Measurements from ENCODE around the gene CRYBA1.
"Not testable (repeated sequence)": the region's sequence is repeated elsewhere in the genome, so short reads cannot be mapped to it uniquely, and the experiment has no call there.

The CRYBA1 gene, protein sequence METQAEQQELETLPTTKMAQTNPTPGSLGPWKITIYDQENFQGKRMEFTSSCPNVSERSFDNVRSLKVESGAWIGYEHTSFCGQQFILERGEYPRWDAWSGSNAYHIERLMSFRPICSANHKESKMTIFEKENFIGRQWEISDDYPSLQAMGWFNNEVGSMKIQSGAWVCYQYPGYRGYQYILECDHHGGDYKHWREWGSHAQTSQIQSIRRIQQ

DNA sequence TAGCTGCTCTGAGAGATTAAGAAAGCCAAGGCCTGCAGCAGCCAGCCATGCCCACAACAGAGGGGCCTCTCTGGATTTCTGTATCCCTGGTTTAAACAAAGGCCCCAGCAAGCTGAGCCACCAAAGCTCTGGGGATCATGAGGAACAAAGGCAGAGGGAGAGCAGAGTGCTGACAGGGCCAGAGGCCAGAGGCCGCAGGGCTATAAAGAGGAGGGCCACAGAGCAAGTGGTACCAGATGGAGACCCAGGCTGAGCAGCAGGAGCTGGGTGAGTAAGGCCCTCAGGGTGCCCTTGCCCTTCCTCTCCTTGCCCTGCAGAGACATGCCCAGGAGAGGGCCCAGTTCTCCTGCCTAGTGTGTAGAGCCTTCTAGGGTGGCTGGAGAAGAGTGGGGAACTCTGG, at the start of gene CRYBA1:
Gene CRYBA1, plus strand, starts transcription at position 232 of the 400 bp plus-strand sequence. Its CDS starts 5 bp downstream, at position 237.
- no peak for DNase-seq (ENCODE audit: low read depth)

DNA sequence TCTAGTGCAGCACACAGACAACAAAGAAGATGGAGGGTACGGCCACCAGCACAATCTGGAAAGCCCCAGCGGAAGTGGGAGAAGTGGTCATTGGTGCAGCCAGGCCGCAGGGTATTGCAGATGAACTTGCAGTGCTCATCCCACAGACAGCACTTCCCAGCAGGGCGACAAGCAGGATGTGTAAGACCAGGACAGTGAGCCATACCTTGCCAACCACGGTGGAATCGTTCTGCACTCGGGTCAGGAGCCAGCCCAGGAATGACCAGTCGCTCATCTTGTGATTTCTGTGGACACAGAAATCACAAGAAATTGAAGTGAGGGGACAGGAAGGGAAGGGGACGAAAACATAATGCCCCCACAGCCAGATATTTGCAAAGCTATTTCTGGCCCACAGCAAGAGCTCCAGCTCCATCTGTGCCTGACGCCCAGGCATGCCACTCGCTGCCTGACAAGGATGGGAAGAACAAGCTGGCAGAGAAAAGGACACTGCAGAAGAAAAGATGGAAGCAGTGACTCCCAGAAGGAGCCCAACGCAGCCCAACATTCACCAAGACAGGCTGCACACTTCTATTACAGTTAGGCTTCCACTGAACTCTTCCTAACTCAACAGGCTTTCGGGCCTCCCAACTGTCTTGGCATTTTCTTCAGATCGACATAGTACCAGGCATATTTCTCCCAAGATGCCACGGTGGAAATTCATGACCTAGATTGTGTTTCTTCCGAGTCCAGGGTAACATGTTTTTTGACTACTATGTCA, 49.0 kb upstream of the CRYBA1 start:
- DNase-seq (ENCODE audit: low read depth), result no peak

DNA sequence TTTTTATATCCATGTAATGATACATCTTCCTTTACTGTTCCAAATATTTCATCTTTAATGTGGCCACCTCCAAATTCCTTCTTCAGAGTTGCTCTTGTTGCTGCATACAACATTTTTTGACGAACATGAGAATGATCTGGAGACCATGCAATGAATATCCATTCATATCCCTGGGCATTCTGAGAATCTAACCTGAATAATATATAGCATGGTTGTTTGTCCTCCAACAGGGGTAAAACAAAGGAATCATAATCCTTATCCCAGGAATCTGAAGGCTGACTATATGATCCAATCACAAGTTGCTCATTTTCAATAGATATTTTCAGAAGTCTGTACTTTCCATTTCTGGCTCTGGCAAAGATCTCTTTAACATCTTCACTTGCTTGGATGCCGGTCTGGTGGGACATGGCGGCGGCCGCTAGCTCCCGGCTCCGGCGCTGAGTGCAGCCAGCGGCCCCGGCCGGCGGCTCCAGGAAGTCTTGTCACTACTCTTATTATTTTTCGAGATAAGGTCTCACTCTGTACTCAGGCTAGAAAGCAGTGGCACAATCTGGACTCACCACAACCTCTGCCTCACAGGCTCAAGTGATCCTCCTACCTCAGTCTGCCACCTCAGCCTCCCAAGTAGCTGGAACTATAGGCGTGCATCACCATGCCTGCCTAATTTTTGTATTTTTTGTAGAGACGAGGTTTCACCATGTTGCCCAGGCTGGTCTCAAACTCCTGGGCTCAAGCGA, 42.4 kb upstream of the CRYBA1 start:
- DNase-seq (ENCODE audit: low read depth), result not testable (repeated sequence)

DNA sequence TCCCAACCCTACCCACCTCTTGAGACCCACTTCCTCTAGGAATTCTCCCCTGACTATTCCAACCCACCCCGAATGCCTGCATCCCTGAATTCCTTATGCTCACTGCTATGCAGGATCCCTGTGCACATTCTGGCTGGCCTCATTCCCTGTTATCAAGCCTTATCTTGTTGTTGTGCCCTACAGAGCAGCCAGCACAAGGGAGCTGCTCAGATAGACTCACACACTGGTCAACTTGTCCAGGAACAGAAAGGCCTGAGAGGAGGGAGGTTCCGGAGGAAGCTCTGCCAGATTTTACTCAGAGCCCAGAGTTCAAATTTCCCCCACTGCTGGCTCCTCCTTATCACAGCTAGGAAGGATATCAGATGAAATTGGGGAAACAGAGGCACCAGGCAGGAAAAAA, 41.6 kb upstream of the CRYBA1 start:
- DNase-seq (ENCODE audit: low read depth), result no peak

DNA sequence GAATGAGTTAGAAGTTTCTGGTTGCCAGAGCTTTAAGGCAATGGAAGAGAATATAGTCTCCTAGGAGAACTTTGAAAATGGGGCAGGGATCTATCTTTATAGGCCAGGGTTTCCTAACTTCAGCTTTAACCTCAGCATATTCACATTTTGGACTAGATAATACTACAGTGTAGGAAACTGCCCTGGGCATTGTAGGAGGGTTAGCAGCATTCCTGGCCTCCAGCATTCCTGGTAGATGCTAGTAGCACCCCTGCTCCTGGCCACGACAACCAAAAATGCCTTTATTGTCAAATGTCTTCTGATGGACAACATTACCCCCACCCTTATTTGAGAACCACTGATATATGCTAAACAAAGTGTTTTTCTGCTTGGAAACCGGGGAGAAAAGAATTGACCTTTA, 38.7 kb upstream of the CRYBA1 start:
- no peak for DNase-seq (ENCODE audit: low read depth)

DNA sequence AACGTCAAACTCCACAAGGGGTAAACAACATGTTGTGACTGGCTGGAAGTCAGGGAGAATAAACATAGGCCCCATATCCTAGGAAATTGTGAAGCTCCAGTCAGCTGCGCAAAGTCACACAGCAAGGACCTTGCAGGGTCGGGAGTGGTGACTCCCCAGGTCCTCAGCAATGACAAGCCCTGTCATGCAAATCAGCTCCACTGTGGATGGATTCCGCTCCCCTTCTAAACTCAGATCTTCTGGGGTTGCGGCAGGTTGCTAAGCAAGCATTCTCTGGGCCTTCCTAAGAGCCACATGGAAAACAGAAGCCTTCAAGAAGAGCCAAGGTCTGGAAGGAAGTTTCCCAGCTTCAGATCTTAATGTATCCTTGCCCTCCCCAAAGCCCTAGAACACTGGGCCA, 37.6 kb upstream of the CRYBA1 start:
- no peak for DNase-seq (ENCODE audit: low read depth)

DNA sequence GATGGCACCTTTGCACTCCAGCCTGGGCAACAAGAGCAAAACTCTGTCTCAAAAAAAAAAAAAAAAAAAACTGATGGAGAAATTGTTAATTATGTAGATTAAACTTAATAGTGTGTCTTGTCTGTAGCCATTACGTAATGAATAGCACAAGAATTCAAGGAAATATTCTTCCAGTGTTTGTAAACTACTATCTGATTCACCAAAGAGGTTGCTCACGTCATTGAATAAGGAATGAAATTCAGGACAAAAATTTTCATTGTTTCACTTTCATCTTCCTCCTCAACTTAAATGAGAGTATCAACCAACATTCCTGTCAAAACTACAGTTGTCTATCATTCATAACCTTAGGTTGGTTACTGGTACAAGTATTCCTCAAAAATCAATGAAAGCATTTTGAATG, 35.8 kb upstream of the CRYBA1 start:
- DNase-seq (ENCODE audit: low read depth), result no peak

DNA sequence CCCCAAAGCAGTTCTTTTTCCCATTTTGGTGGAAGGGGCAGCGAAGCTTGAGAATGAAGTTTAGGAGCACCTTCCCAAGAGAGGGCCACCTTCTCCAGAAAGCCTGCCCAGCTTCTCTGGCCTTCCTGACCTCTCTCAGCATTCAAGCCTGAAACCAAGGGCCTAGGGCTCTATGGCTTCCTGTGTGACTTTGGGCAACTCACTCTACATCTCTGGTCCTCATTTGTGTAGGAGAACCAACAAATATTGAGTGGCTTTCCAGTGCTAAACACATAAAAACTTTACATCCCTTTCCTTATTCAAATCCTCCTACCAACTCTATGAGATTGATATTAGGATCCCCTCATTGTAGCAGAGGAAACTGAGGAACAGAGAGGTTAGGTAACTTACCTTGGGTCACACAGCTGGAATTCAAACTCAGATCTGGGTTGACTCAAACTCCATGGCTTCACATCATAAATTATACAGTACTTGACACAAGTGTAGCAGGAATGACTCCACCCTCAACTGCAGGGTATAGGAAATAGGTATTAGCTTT, 34.5 kb upstream of the CRYBA1 start:
- no peak for DNase-seq (ENCODE audit: low read depth)

DNA sequence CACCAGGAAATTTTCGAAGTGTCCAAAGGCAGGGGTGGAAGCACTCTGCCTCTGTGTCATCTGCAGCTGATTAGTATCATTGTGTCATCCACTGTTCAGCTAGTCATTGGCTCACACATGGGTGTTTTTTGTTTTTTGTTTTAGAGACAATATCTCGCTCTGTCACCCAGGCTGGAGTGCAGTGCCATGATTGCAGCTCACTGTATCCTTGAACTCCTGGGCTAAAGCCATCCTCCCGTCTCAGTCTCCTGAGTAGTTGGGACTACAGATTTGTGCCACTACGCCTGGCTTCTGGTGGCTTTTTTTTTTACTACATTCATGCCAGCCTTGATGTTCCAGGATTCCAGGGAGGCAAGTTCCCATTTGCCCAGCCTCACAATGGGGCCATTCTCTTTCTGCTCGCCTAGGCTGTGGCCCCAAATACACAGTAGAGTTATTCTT, 34.0 kb upstream of the CRYBA1 start:
- DNase-seq (ENCODE audit: low read depth), result no peak

DNA sequence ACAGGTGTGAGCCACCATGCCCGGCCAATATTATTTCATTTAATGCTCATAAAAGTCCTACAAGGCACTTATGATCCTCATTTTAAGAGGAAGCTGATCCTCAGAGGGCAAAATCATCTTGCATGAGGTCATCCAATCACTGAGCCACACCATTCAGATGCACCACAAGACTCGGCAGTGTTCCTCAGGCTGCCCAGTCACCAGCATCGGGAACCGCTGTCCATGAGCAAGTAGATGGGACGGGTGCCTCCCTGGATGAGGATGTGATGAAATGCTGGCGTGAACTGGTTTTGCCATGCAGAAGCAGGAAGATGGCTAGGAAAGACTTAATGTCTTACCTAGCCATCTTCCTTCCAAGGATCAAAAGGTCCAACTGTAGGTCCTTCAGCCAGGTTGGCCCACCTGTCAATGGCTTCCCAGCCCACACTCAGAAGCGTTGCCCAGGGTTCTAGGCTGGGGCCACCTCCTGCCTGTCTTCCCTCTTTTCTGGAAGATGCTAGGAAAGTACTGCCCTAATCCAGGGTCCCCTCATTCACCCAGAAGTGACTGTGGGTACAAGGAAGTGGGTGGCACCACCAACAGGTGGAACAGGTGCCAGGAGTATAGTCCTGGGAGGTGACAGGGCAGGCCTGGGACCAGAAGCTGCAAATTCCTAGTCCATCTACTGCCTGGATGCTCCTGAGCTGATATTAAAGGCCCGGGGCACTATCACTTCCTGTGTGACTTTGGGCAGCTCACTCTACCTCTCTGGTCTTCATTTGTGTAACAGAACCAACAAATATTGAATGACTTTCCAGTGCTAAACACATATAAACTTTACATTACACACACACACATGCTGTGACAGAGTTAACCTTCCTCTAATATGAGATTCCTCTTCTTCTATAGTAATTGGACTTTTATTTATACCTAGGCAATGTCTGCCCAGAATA, 32.2 kb upstream of the CRYBA1 start:
- no peak for DNase-seq (ENCODE audit: low read depth)

DNA sequence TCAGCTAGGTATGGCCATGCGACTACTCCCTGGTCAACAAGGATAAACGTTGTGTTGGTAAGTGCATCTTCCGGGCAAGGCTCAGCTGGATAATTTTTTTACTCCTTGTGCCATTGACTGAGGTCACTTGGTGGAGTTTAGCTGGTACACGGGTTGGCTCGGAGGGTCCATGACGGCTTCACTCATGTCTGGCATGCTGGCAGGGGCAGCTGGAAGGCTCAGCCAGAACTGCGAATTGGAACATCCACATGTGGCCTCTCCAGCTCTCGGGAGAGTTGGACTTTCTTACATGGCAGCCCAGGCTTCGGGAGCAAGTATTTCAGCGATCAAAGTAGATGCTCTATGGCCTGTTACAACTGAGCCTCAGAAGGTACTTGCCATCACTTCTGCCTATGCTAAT, 31.5 kb upstream of the CRYBA1 start:
- no peak for DNase-seq (ENCODE audit: low read depth)

DNA sequence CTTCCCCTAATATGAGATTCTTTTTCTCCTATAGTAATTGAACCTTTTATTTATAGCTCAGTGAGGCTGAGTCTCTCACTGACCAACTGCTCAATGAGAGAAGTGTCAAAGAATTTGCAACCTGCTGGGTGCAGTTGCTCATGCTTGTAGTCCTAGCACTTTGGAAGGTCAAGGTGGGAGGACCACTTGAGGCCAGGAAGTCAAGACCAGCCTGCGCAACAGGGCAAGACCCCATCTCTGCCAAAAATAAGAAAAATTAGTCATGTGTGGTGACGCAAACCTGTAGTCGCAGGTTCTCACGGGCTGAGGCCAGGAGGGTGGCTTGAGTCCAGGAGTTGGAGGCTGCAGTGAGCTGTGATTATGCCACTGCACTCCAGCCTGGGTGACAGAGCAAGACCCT, 30.9 kb upstream of the CRYBA1 start:
- no peak for DNase-seq (ENCODE audit: low read depth)

DNA sequence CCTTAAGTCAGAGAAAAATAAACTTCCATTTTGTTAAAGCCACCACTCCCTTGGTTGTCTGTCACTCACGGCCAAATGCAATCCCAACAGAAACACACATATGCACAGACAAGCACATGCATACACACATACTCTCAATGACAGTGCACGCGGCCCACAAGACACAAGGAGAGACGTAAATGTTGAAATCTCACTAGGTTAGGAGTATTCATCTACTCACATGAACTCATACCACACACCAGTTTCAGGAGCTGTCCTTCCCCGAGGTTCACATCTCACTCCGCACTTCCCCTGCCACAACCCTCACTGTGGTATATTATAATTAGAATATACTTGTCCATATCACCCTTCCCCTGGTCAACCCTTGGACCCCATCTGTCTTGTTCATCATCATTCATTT, 30.5 kb upstream of the CRYBA1 start:
- no peak for DNase-seq (ENCODE audit: low read depth)

DNA sequence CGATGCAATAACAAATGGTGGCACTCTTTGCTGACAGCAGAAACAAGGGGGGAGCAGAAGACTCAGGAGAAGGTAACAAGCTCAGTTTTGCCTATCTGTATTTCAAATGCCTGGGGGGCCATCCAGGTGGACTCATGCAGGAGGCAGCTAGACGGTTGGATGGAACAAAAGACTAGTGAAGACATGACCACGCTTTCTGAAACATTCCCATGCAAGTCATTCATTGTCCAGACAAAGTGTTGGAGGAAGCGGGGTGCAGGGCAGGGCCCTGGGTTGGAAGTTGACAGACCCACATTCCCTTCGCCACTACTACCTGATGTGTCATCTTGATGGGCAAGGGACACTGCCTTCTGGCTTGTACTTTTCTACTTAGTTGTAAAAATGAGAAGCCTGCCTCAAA, 29.8 kb upstream of the CRYBA1 start:
- no peak for DNase-seq (ENCODE audit: low read depth)

DNA sequence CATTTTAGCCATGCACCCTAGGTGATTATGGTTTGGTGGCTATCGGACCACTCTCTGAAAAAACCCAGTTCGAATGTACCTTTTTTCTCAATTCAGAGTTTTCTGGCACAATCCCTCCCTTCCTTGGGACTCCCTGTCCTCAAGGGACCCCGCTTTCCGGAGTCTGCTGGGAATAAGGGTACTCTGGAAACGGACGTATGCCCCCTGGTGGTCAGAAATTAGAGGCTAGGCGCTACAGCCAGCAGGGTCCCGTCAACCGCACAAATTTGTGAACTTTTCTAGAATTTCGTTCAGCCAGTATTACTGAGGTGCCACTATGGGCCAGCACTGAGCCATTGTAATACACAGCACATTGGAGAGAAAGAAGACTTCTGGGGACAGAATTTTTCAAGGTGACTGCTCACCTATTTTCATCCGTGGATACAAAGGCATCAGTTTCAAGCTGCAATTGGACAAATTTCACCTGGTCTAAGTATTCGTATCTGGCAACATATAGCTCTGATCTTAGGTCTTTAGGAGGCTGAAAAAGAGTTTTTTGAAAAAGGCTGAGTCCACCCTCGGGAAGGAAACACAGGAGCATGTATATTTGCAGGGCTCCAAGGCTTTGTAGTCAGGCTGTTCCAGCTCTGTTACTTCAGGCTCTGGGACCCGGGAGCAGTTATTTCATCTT, 27.1 kb upstream of the CRYBA1 start:
- DNase-seq (ENCODE audit: low read depth), result peak; percentile 48

DNA sequence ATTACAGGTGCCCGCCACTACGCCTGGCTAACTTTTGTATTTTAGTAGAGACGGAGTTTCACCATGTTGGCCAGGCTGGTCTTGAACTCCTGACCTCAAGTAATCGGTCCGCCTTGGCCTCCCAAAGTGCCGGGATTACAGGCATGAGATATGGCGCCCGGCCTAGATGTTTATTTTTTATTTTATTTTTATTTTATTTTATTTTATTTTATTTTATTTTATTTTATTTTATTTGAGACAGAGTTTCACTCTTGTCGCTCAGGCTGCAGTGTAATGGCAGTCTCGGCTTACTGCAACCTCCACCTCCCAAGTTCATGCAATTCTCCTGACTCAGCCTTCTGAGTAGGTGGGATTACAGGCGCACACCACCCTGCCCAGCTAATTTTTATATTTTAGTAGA, 25.3 kb upstream of the CRYBA1 start:
- not testable (repeated sequence) for DNase-seq (ENCODE audit: low read depth)

DNA sequence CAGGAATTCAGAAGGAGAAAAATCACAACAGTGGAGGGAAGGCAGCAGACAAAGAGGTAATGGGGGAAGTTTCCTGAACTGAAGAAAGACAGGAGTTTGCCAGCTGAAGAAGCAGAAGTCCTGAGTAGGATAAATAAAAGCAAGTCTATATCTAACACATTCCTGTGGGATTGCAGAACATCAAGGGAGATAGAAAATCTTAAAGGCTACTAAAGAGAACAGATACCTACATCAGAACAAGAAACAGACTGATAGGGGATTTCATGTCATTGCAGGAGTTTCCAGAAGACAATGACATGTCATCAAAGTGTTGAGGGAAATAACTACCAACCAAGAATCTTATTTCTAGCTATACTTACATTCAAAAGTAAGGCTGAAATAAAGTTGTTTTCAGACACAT, 21.3 kb upstream of the CRYBA1 start:
- DNase-seq (ENCODE audit: low read depth), result no peak

DNA sequence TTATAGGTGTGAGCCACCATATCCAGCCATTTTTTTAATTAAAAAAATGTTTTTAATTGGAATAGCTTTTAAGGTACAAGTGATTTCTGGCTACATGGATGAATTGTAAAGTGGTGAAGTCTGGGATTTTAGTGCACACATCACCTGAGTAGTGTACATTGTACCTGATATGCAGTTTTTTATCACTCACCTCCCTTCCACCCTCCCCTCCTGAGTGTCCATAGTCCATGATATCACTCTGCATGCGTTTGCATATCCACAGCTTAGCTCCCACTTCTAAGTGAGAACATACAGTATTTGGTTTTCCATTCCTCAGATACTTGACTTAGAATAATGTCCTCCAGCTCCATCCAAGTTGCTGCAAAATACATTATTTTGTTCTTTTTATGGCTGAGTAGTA, 13.4 kb upstream of the CRYBA1 start:
- no peak for DNase-seq (ENCODE audit: low read depth)

DNA sequence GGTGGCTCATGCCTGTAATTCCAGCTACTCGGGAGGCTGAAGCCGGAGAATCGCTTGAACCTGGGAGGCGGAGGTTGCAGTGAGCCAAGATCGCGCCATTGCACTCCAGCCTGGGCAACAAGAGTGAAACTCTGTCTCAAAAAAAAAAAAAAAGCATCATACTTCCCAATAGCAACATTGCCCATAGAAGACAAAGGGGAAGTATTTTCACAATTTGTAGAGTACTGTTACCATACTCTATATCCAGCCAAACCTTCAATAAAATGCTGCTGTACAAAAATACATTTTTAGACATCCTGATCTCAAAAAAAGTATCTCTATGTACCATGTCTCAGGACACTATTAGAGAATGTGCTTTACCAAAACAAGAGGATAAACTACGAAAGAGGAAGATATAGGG, 11.7 kb upstream of the CRYBA1 start:
- not testable (repeated sequence) for DNase-seq (ENCODE audit: low read depth)

DNA sequence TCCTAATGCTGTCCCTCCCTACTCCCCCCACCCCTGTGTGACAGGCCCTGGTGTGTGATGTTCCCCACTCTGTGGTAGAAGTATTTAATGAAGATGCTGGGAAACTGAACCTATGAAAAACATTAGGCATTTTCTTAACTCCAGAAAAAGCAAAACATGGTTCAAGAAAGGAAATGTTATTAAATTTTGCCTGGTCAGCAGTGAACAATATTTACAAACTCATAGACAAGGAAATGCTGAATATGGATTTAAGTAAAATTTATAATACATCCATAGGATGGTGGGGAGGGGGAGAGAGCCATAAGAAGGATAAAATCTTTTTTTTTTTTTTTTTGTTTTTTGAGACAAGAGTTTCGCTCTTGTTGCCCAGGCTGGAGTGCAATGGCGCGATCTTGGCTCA, 10.8 kb upstream of the CRYBA1 start:
- DNase-seq (ENCODE audit: low read depth), result no peak

DNA sequence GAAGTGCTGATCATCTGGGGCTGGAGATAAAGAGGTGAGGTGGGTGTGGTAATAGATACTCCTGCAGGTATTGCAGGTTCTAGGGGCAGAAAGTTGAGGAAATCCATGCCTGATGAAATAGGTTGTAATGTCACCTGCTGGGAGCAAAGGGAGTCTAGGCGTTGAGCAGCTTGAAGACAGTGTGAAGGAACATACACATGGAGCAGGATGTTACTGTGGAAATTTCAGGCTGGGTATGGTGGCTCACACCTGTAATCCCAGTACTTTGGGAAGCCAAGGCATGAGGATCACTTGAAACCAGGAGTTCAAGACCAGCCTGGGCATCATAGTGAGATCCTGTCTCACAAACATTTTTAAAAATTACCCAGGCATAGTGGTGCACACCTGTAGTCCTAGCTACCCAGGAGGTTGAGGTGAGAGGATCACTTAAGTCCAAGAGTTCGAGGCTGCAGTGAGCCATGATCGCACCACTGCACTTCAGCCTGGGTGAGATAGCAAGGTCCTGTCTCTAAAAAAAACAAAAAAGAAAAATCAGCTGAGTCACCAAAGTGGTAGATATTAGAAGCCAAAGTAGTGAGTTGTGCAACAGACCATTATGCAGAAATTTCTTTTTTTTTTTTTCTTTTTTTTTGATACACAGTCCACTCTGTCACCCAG, 9.1 kb upstream of the CRYBA1 start:
- no peak for DNase-seq (ENCODE audit: low read depth)

Measured in activated T-helper 1 cell treated with Interleukin-2 at 50 U/mL for 16 hours (primary cell).